ENCODE measurements around the gene HBQ1.
"Not testable (repeated sequence)": the region's sequence is repeated elsewhere in the genome, so short reads cannot be mapped to it uniquely, and the experiment has no call there.

Gene HBQ1

DNA sequence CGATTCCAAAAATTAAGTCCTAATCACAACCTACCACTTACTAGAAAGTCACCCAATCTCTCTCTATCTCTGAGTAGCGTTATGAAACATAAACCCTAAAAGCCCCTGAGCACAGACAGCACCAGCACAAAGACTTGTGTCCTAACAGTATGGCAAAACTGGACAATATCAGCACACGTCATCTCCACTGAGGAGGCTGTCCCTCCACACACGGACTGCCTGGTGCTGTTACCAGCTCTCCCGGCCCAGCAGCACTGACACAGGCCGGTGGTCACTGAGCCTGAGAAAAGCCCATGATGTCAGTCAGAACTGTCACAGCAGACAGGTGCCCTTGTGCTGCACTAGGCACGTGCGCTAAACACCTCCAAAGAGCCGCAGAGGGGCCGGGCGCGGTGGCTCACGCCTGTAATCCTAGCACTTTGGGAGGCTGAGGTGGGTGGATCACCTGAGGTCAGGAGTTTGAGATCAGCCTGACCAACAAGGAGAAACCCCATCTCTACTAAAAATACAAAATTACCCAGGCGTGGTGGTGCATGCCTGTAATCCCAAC lies 31.4 kb downstream of the HBQ1 start:
- not testable (repeated sequence) for DNase-seq

DNA sequence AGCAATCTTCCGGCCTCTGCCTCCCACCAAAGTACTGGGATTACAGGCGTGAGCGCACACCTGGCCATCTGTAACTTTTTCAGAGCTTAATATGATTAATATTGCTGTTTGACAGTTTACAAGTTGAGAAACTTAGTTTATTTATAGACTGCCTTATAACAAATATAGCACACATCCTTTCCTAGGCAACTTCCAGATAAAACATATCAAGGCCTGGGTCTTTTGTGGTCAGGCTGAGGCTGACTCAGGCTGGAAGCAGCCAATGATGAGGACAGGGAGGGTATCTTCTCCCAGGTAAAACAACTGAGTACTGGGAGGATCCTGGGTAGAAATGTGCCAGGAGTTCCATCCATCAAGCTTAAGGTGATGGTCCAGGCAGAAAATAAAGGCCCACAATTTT lies 32.7 kb downstream of the HBQ1 start:
- DNase-seq: no peak

DNA sequence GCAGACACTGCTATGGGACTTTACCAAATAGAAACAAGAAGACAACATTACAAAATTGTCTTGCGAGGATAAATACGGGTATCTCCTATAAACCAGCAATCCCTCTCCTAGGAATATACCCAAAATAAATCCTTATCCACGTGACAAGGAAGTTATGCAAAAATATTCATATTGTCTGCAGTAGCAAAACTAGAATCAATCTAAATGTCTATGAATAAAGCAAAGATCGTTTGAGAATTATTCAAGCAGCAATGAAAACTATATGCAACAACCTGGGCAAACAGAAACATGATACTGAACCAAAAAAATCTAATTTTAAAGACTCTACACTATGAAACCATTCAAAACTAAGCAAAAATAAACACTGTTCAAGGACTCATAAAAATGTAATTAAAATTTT lies 39.8 kb downstream of the HBQ1 start:
- DNase-seq: no peak

DNA sequence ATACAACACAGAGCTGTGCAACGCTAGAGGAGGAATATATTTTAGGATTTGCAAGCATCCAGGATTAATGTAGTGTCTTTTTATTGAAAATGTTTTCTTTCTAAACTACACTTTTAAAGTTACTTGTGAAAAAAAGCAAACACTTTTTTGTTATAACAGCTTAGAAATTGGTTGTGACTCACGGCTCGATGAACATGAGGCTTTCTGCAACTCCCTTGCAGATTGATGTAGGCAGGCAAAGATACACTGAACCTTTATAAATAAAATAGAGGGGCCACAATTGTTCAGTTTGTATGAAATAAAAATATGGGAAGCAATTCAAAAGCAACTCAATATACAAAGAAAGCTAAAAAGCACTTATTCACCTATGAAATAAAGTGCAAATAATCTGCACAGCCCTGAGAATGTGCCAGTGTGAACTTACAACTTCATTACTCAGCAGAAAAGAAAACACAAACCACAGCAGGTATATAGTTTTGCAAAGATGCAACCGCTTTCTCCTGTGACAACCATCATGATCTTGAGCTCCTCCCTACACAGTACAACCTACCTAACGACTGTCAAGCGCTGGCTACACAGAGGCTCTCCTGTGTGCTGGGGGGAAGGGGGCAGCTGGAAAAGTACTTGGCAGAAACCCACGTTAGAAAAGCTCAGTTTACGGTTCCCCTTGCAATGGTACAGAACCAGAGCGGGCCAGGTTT lies 48.0 kb downstream of the HBQ1 start:
- DNase-seq: no peak

DNA sequence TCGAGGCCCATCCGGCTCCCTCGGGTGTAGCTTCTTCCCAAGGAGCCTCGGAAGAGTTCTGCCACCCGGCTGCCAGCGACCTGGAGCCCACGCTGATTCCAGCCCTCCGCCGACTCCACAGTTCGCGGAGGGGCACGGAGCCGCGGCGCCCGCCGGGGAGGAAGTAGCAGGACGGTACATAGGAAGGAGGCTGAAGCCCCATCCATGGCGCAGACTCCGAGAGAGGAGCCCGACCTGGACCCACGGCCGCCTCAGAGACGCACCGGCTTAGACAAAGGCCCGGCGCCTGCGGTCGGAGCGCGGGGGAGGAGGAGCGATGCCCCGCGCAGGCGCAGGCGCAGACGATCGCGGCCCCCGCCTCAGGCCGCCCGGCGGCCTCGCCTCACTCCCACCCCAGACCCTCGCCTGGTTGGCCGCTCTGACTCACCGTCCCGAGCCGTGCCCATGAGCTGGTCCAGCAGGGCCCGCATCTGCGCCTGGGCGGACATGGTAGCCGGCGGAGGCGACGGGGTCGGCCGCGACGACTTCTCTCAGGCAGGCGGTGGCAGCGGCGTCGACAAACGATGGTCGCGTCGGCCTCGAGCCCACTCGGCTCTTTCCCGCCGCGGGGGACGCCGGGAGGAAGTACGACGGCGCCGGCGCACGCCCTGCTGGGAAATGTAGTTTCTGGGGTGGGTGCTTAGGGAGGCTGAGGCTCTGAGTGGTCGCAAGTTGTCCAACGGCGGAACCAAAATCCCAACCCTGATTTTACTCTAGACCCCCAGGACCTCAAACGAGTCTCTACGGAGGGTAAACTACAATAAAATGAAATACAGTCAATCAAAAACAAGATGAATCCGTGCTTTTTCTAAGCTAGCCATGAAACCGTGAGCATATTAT lies 48.8 kb downstream of the HBQ1 start, which contains the start of gene LUC7L:
LUC7L (minus strand) TSS at position 598 of the 879 bp plus-strand sequence; CDS start at position 488, 110 bp downstream.
- peak; percentile 55 for DNase-seq

DNA sequence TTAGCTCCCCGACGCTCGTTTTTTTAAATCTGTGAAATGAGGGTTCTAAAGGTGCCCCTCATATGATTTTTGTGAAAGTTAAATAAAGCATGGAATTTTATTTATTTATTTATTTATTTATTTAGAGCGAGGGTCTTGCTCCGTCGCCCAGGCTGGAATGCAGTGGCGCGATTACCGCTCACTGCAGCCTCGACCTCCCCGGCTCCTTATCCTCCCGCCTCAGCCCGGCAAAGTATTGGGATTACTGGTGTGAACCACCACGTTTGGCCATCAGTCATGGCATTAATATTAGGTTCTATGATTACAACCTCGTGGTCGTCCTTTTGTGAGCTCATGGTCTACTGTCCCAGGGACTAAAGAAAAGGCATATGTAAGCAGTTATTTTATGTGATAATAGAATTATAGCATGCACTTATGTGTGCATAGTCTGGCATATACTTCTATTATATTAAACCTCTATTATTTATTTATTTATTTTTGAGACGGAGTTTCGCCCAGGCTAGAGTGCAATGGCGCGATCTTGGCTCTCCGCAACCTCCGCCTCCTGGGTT lies 49.5 kb downstream of the HBQ1 start:
- no peak for DNase-seq

DNA sequence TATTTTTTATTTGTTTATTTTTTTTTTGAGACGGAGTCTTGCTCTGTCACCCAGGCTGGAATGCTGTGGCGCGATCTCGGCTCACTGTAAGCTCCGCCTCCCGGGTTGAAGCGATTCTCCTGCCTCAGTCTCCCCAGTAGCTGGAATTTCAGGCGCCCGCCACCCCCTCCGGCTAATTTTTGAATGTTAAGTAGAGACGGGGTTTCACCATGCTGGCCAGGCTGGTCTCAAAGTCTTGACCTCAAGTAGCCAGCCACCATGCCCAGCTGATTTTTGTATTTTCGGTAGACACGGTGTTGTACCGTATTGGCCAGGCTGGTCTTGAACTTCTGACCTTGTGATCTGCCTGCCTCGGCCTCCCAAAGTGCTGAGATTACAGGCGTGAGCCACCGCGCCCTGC lies 50.1 kb downstream of the HBQ1 start:
- not testable (repeated sequence) for DNase-seq

Measured in NCI-H1105 (cell line).